ENCODE results near the gene SOCS3.

- no peak for TF ChIP-seq CTCF (IDR thresholded peaks at IDR 0.05)
- no peak for TF ChIP-seq POLR2A (IDR thresholded peaks at IDR 0.05)
- TF ChIP-seq EP300 (IDR thresholded peaks at IDR 0.05): no peak
- no peak for TF ChIP-seq POLR2AphosphoS5 (IDR thresholded peaks at IDR 0.05)
Observed at GRCh38 chr17:78344666-78345065, 15.2 kb downstream of the SOCS3 start.

Measured in sigmoid colon (tissue), 4 donors.